NCI-H187 treated with DMSO at 0.1 percent for 48 hours (cell line): ENCODE results near the gene NOTCH4.
"Not testable (repeated sequence)": the region's sequence is repeated elsewhere in the genome, so short reads cannot be mapped to it uniquely, and the experiment has no call there.

Source experiments
- DNase-seq: peaks from one replicate; lab custom pipeline; 2025; lab: John Stamatoyannopoulos, UW

Gene NOTCH4

GRCh38 chr6:32223258-32224235, at the start of gene NOTCH4:
NOTCH4 (minus strand) TSS chr6:32224067; CDS start chr6:32223928, 139 bp downstream.
- DNase-seq, result no peak

GRCh38 chr6:32271429-32271828, 47.6 kb upstream of the NOTCH4 start:
- no peak for DNase-seq

- DNase-seq, result not testable (repeated sequence)
Observed at GRCh38 chr6:32268459-32268858, 44.6 kb upstream of the NOTCH4 start.

GRCh38 chr6:32267035-32267434, 43.2 kb upstream of the NOTCH4 start:
- no peak for DNase-seq

GRCh38 chr6:32257262-32257661, 33.4 kb upstream of the NOTCH4 start:
- DNase-seq, result not testable (repeated sequence)

- DNase-seq, result no peak
Observed at GRCh38 chr6:32255199-32256153, 31.6 kb upstream of the NOTCH4 start.

- DNase-seq, result no peak
Observed at GRCh38 chr6:32254761-32255198, 30.9 kb upstream of the NOTCH4 start.

GRCh38 chr6:32252331-32253009, 28.6 kb upstream of the NOTCH4 start:
- DNase-seq, result no peak

GRCh38 chr6:32249262-32249661, 25.4 kb upstream of the NOTCH4 start:
- no peak for DNase-seq

GRCh38 chr6:32247401-32247800, 23.5 kb upstream of the NOTCH4 start:
- no peak for DNase-seq

- DNase-seq, result no peak
Observed at GRCh38 chr6:32244946-32245398, 21.1 kb upstream of the NOTCH4 start.

GRCh38 chr6:32244270-32244669, 20.4 kb upstream of the NOTCH4 start:
- DNase-seq, result no peak

GRCh38 chr6:32242318-32242813, 18.5 kb upstream of the NOTCH4 start:
- DNase-seq, result not testable (repeated sequence)

GRCh38 chr6:32240686-32241085, 16.8 kb upstream of the NOTCH4 start:
- DNase-seq, result no peak

GRCh38 chr6:32239462-32239861, 15.6 kb upstream of the NOTCH4 start:
- DNase-seq, result no peak

GRCh38 chr6:32234934-32235333, 11.1 kb upstream of the NOTCH4 start:
- DNase-seq, result no peak

GRCh38 chr6:32226434-32226833, 2.6 kb upstream of the NOTCH4 start:
- no peak for DNase-seq

GRCh38 chr6:32224696-32225095, 829 bp upstream of the NOTCH4 start:
- no peak for DNase-seq

- DNase-seq, result no peak
Observed at GRCh38 chr6:32222333-32223230, 1.3 kb downstream of the NOTCH4 start.

GRCh38 chr6:32220021-32220420, 3.8 kb downstream of the NOTCH4 start:
- no peak for DNase-seq
